ENCODE measurements around the gene RAB8B. TPM values are rescaled to one million over a fixed set of nuclear protein-coding genes. Genes with fewer than 3 reads are reported as not detected.

Gene RAB8B
- total and polyA plus RNA-seq, 9 of the 15 experiments (the other 6 are each of a cell fraction or from before 2014, with no cell fraction given): 7.8 to 32.1 (median 24.2) TPM

DNA sequence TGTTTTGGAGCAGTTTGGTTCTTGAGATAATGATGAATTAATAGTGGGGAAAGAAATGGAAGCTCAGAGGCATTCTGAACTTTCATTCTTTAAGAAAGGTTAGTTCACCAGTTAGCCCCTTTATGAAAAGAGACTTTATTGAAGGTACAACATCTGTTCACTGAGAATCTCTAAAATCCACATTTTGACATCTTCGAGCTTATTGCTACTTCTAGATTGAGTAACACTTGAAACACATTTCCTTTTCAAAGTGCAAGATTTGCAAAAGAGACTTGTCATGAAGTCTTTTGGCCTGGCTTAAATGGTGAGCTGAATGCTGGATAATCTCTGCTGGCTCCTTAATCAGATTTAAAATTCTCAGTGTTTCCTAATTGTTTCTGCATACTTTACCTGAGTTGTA lies 42.3 kb downstream of the RAB8B start:
- H3K27me3 ChIP-seq (ENCODE audit: control insufficient read depth in 2 of 2, insufficient read depth in 2 of 2, low read length in 2 of 2): no peaks in the 10 kb centered on the region
- H3K79me2 ChIP-seq (ENCODE audit: control insufficient read depth, insufficient read depth, low read length): peaks cover 70% of the 10 kb centered on the region
- FAIRE-seq: no peak
- intact Hi-C loops (cut with micrococcal nuclease): no loop called here
- POLR2A ChIA-PET: interaction anchor here (1.2 to 1.9 kb wide), 2 partner anchors 35 to 40 kb away, joined by 4 to 6 read pairs; no protein-coding TSS in a partner anchor
- H4K20me1 ChIP-seq (replicated peaks; ENCODE audit: control insufficient read depth, insufficient read depth, low read length): no peaks in the 10 kb centered on the region
- no TSS peak for BruUV-seq (replicated peaks)
- no peak for DNase-seq (ENCODE audit: extremely low read depth in 1 of 4, low spot score in 3 of 4)
- H3K9ac ChIP-seq (ENCODE audit: insufficient read depth in 1 of 2, low read depth in 2 of 2, low read length in 2 of 2): no peak overlapping the region
- CTCF ChIA-PET (ENCODE audit: low intra/inter-chr PET ratio): no interaction called here
- in situ Hi-C loops (cut with MboI): no loop called here
- no peak overlapping the region for H3K27ac ChIP-seq (ENCODE audit: extremely low read depth, low read depth, low read length)
- no peaks in the 10 kb centered on the region for H3K9me3 ChIP-seq (replicated peaks; ENCODE audit: control insufficient read depth, insufficient read depth, low read depth, low read length)
- TF ChIP-seq BRD9 (IDR thresholded peaks at IDR 0.05; ENCODE audit: low read depth, partially characterized antibody) (no peak), CHAMP1 (IDR thresholded peaks at IDR 0.05) (no peak), ZBTB7A (IDR thresholded peaks at IDR 0.05; ENCODE audit: borderline replicate concordance, control insufficient read depth, low read depth, low read length) (no peak), ZNF408 (CRISPR knock-in tag; IDR thresholded peaks at IDR 0.05; ENCODE audit: low read depth) (no peak), GATAD2A (IDR thresholded peaks at IDR 0.05) (no peak), NR0B1 (IDR thresholded peaks at IDR 0.05; ENCODE audit: partially characterized antibody) (no peak), NFIC (IDR thresholded peaks at IDR 0.05) (no peak), C11orf30 (IDR thresholded peaks at IDR 0.05; ENCODE audit: low read depth) (no peak), RBM22 (IDR thresholded peaks at IDR 0.05; ENCODE audit: low read depth, low read length, poor library complexity, severe bottlenecking) (no peak)
- peaks cover 10% of the 10 kb centered on the region; the same call in 1 of the 3 replicates for H3K36me3 ChIP-seq (ENCODE audit: control insufficient read depth, insufficient read depth, low read length)
- no peak for ATAC-seq
- H2AFZ ChIP-seq (ENCODE audit: low read depth, low read length): no peak overlapping the region
- no peaks in the 10 kb centered on the region for H3K9me1 ChIP-seq (ENCODE audit: control insufficient read depth, insufficient read depth, low read length)
- no peak overlapping the region for H3K4me3 ChIP-seq
- WGBS (ENCODE audit: insufficient coverage, low coverage, missing lambda C conversion rate): 76% methylated on average over 1 of the region's 1 CpG
- H3K4me2 ChIP-seq (ENCODE audit: insufficient read depth, low read length): no peak overlapping the region
- peaks cover 7 to 19% of the 10 kb centered on the region in 2 experiments for H3K4me1 ChIP-seq (replicated peaks in 1 of 2; ENCODE audit: control insufficient read depth in 2 of 2, insufficient read depth in 2 of 2, low read length in 2 of 2)
